HepG2 (cell line): Measurements from ENCODE around the gene PTRHD1. TPM values are rescaled to one million over a fixed set of nuclear protein-coding genes. Genes with fewer than 3 reads are reported as not detected.

Source experiments
- CSRNP2 ChIP-seq: sonication (generic); formaldehyde crosslinking; conservative IDR thresholded peaks from 2 replicates; pipeline ENCODE4 v1.8.0; 2022; ENCODE audit warnings: low read depth, missing genetic modification reagents
- DPF2 ChIP-seq: sonication (generic); formaldehyde crosslinking; IDR thresholded peaks from 2 replicates; pipeline ENCODE4 v1.4.0; 2020; ENCODE audit warnings: mild to moderate bottlenecking, low read depth, missing genetic modification reagents, borderline replicate concordance
- HNRNPUL1 ChIP-seq: fragments of 200-400 bp; formaldehyde crosslinking; IDR thresholded peaks from 2 replicates; pipeline ENCODE4 v1.6.1; 2017; ENCODE audit warnings: low read depth, mild to moderate bottlenecking, low read length, moderate library complexity
- MIER3 ChIP-seq: IDR thresholded peaks from 2 replicates; pipeline ENCODE4 v1.6.1; 2016; ENCODE audit warnings: missing compliant biosample characterization, borderline replicate concordance
- NR2C2 ChIP-seq: sonication (generic); formaldehyde crosslinking; IDR thresholded peaks from 2 replicates; pipeline ENCODE4 v1.4.0; 2020; ENCODE audit warnings: missing genetic modification reagents, mild to moderate bottlenecking, moderate library complexity, borderline replicate concordance
- RAD51 ChIP-seq: fragments of 450-650 bp; IDR thresholded peaks from 2 replicates; pipeline ENCODE4 v1.6.1; 2016; ENCODE audit warnings: borderline replicate concordance
- THRA ChIP-seq: sonication (generic); formaldehyde crosslinking; IDR thresholded peaks from 2 replicates; pipeline ENCODE4 v1.4.0; 2020; ENCODE audit warnings: missing genetic modification reagents, borderline replicate concordance
- ZHX2 ChIP-seq, 2 experiments: sonication (generic) in 1 of 2; formaldehyde crosslinking in 1 of 2; IDR thresholded peaks; 2 replicates each; pipeline versions ENCODE4 v1.6.1 to v1.9.0; 2014 to 2022; ENCODE audit warnings: antibody characterized with exemption in 1 of 2, borderline replicate concordance in 1 of 2, inconsistent platforms in 1 of 2, low read depth in 1 of 2, missing genetic modification reagents in 1 of 2
- ZMYM2 ChIP-seq: sonication (generic); formaldehyde crosslinking; IDR thresholded peaks from 2 replicates; pipeline ENCODE4 v1.8.0; 2022; ENCODE audit warnings: mild to moderate bottlenecking, missing genetic modification reagents
- ZNF20 ChIP-seq: sonication (generic); formaldehyde crosslinking; IDR thresholded peaks from 2 replicates; pipeline ENCODE4 v1.4.0; 2020; ENCODE audit warnings: mild to moderate bottlenecking, moderate library complexity, missing genetic modification reagents
- ZNF205 ChIP-seq: IDR thresholded peaks from 2 replicates; pipeline ENCODE4 v1.6.1; 2018; ENCODE audit warnings: missing biosample characterization, missing genetic modification reagents
- ZNF430 ChIP-seq: sonication (generic); formaldehyde crosslinking; IDR thresholded peaks from 2 replicates; pipeline ENCODE4 v1.9.0; 2021; ENCODE audit warnings: mild to moderate bottlenecking, missing genetic modification reagents
- ZNF558 ChIP-seq: sonication (generic); formaldehyde crosslinking; IDR thresholded peaks from 2 replicates; pipeline ENCODE4 v1.9.0; 2022; ENCODE audit warnings: mild to moderate bottlenecking, missing genetic modification reagents, borderline replicate concordance
- ZNF563 ChIP-seq: sonication (generic); formaldehyde crosslinking; IDR thresholded peaks from 2 replicates; pipeline ENCODE4 v1.8.0; 2022; ENCODE audit warnings: mild to moderate bottlenecking, moderate library complexity, missing genetic modification reagents
- polyA plus RNA-seq, 8 experiments: library from polyadenylated mRNA; depleted of rRNA in 3 of 8; stranded (reverse) in 7 of 8; unstranded in 1 of 8; fragments of >200 nt; fragmentation: Illumina TruSeq in 4 of 8; extraction: Trizol in 4 of 8; gene quantifications; 2 replicates each; pipeline versions ENCODE4 v1.2.1 to v1.2.3, GENCODE V29; 2011 to 2016; ENCODE audit warnings: low read depth in 4 of 8, missing spikeins in 1 of 8, mixed read lengths in 1 of 8; ENCODE audit not compliant: insufficient read depth in 1 of 8
- total RNA-seq, 5 experiments: library from RNA; depleted of rRNA; stranded (reverse); fragments of >200 nt; fragmentation: Illumina TruSeq; extraction: Trizol; gene quantifications; 2 replicates each; pipeline ENCODE4 v1.2.3, GENCODE V29; 2016; ENCODE audit warnings: low read depth in 1 of 5
- TF ChIP-seq, protein P1 (sequence below): IDR thresholded peaks from 2 replicates; pipeline ENCODE4 v1.6.1; 2016; ENCODE audit warnings: missing compliant biosample characterization, missing genetic modification reagents, borderline replicate concordance

The PTRHD1 gene
- total and polyA plus RNA-seq, 2 of the 13 experiments (the other 11 are each of a cell fraction or from before 2014, with no cell fraction given), result 72.6 to 90.8 TPM

- TF ChIP-seq, protein P1, sequence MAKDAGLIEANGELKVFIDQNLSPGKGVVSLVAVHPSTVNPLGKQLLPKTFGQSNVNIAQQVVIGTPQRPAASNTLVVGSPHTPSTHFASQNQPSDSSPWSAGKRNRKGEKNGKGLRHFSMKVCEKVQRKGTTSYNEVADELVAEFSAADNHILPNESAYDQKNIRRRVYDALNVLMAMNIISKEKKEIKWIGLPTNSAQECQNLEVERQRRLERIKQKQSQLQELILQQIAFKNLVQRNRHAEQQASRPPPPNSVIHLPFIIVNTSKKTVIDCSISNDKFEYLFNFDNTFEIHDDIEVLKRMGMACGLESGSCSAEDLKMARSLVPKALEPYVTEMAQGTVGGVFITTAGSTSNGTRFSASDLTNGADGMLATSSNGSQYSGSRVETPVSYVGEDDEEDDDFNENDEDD (CRISPR knock-in tag), result peak; percentile 99
- peak; percentile 34; the same call in 1 of the 2 replicates for TF ChIP-seq THRA (CRISPR knock-in tag)
- peak; percentile 93 for TF ChIP-seq ZHX2 (IDR thresholded peaks at IDR 0.05; ENCODE audit: low read depth)
- TF ChIP-seq ZHX2 (CRISPR knock-in tag; IDR thresholded peaks at IDR 0.05; ENCODE audit: borderline replicate concordance), result no peak
- TF ChIP-seq HNRNPUL1, result no peak
- TF ChIP-seq CSRNP2, result no peak; the same call in 1 of the 2 replicates
- TF ChIP-seq ZNF430 (CRISPR knock-in tag), result peak; percentile 63; the same call in 1 of the 2 replicates
- TF ChIP-seq RAD51, result no peak
- peak; percentile 69; the same call in 1 of the 2 replicates for TF ChIP-seq ZNF563 (CRISPR knock-in tag)
- TF ChIP-seq ZMYM2, result peak; percentile 90
- peak; percentile 87; the same call in 1 of the 2 replicates for TF ChIP-seq ZNF558 (CRISPR knock-in tag)
- TF ChIP-seq ZNF205 (CRISPR knock-in tag), result peak; percentile 83
- TF ChIP-seq DPF2 (CRISPR knock-in tag), result no peak
- peak; percentile 54; the same call in 1 of the 2 replicates for TF ChIP-seq ZNF20 (CRISPR knock-in tag)
- TF ChIP-seq MIER3 (CRISPR knock-in tag), result peak; percentile 91
- peak; percentile 84 for TF ChIP-seq NR2C2 (CRISPR knock-in tag)
Observed at GRCh38 chr2:24792874-24793760, at the start of gene PTRHD1, which contains the start of gene CENPO (continued).
